Fibroblast of skin of left quadriceps (primary cell): Measurements from ENCODE around the gene THY1.

ENCODE experiments used
- DNase-seq, 2 experiments: peaks; one replicate each; pipeline ENCODE4 v3.0.0-alpha.2; 2013; ENCODE audit warnings: low read depth in 2 of 2

The THY1 gene

GRCh38 chr11:119370486-119371046, 52.4 kb downstream of the THY1 start:
- no peak for DNase-seq

- no peak for DNase-seq
These were observed 53.6 kb downstream of the THY1 start for GRCh38 chr11:119369132-119369925.

GRCh38 chr11:119368121-119369034, 54.6 kb downstream of the THY1 start:
- DNase-seq: no peak

GRCh38 chr11:119367661-119368120, 55.3 kb downstream of the THY1 start:
- no peak for DNase-seq
